Kidney epithelial cell (primary cell): Measurements from ENCODE around the gene SLC49A3. TPM values are rescaled to one million over a fixed set of nuclear protein-coding genes. Genes with fewer than 3 reads are reported as not detected.

Source experiments
- DNase-seq: peaks from one replicate; pipeline ENCODE4 v3.0.0-alpha.2; 2010; ENCODE audit warnings: low read depth
- H3K27me3 ChIP-seq: 2 replicates; pipeline ENCODE4 v1.6.0; 2011; ENCODE audit warnings: low read length; ENCODE audit not compliant: control insufficient read depth, insufficient read depth
- H3K36me3 ChIP-seq: 2 replicates; pipeline ENCODE4 v1.5.1; 2011; ENCODE audit warnings: low read length; ENCODE audit not compliant: control insufficient read depth, insufficient read depth
- H3K4me3 ChIP-seq: 2 replicates; pipeline ENCODE4 v1.5.1; 2011; ENCODE audit warnings: low read depth, mild to moderate bottlenecking, control low read depth, low read length
- total RNA-seq: library from RNA; depleted of rRNA; stranded (reverse); fragments of >200 nt; gene quantifications from 2 replicates; pipeline ENCODE4 v1.2.3, GENCODE V29; 2015
- TF ChIP-seq, protein P1 (sequence below): IDR thresholded peaks from 2 replicates; pipeline ENCODE4 v1.5.1; 2011; ENCODE audit warnings: mild to moderate bottlenecking, moderate library complexity, low read length, control low read depth, inconsistent platforms; ENCODE audit not compliant: insufficient read depth, poor library complexity, severe bottlenecking

SLC49A3 gene
- total RNA-seq, 1 donor from 2014 or later: 3.4 TPM

DNA sequence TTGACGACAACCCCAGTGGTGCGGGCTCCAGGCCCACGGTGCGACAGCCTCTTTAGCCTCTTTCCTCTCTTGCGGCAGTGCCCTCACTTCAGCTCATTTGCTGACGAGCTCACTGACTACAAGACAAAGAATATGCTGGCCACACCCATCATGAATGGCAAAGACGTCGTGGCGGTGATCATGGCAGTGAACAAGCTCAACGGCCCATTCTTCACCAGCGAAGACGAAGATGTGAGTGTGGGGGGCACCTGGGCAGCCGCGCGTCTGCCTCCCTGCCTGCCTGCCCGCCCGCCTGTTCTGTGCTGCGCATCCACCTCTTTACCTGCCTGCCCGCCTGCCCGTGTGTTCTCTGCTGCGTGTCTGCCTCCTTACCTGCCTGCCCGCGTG lies 54.4 kb downstream of the SLC49A3 start:
- H3K4me3 ChIP-seq: no peak overlapping the region
- TF ChIP-seq, protein P1, sequence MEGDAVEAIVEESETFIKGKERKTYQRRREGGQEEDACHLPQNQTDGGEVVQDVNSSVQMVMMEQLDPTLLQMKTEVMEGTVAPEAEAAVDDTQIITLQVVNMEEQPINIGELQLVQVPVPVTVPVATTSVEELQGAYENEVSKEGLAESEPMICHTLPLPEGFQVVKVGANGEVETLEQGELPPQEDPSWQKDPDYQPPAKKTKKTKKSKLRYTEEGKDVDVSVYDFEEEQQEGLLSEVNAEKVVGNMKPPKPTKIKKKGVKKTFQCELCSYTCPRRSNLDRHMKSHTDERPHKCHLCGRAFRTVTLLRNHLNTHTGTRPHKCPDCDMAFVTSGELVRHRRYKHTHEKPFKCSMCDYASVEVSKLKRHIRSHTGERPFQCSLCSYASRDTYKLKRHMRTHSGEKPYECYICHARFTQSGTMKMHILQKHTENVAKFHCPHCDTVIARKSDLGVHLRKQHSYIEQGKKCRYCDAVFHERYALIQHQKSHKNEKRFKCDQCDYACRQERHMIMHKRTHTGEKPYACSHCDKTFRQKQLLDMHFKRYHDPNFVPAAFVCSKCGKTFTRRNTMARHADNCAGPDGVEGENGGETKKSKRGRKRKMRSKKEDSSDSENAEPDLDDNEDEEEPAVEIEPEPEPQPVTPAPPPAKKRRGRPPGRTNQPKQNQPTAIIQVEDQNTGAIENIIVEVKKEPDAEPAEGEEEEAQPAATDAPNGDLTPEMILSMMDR: no peak
- H3K36me3 ChIP-seq: no peaks in the 10 kb centered on the region
- DNase-seq: no peak
- peaks cover 27% of the 10 kb centered on the region for H3K27me3 ChIP-seq

DNA sequence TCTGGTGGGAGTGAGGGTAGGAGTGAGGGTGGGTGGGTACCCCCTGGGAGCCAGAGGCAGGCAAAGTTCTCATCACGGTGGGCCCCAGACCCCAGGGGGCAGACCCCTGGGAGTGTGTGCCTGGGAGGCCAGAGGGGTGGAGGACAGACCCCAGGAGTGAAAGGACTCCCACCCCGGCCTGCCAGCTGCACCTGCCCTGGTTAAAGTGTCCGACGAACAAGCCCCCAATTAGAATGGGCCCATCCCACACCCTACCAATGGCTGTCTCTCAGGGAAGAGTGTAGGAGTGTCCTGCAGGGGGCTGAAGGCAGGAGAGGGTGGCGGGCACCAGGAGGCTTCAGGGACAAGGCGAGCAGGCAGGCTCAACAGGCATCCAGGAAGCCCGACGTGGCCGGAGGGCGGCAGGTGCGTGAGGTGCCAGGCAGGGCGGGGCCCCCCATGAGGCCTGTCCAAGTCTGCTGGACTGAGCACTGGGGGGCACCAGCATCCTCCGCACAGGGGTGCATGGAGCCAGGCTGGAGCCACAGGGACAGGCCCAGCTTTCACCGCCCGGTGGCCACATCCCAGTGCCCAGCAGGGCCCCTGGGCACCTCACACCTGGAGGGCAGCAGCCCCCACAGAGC lies 54.9 kb downstream of the SLC49A3 start:
- no peak for DNase-seq
- TF ChIP-seq, protein P1: no peak
- no peaks in the 10 kb centered on the region for H3K36me3 ChIP-seq
- H3K4me3 ChIP-seq: no peak overlapping the region
- H3K27me3 ChIP-seq: peaks cover 26% of the 10 kb centered on the region

DNA sequence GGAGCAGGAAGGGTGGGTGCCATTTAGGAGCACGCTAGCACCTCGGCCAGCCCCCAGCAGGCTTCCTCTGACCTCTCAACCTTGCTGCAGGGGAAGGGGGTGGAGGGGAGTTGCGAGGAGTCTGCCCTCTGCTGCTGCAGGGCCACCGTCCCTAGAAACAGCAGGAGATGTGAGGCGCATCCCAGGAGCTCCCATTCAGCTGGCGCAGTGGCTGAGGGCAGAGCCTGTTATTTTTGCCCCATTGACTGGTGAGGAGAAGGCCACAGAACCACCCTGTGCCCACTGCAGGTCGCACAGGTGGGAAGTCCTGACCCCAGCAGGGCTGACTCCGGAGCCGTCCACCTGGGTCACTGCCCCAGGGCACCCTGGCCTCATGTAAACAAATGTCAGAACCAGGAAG lies 55.5 kb downstream of the SLC49A3 start:
- no peak overlapping the region for H3K4me3 ChIP-seq
- TF ChIP-seq, protein P1: no peak
- H3K36me3 ChIP-seq: no peaks in the 10 kb centered on the region
- DNase-seq: no peak
- H3K27me3 ChIP-seq: peaks cover 23% of the 10 kb centered on the region

DNA sequence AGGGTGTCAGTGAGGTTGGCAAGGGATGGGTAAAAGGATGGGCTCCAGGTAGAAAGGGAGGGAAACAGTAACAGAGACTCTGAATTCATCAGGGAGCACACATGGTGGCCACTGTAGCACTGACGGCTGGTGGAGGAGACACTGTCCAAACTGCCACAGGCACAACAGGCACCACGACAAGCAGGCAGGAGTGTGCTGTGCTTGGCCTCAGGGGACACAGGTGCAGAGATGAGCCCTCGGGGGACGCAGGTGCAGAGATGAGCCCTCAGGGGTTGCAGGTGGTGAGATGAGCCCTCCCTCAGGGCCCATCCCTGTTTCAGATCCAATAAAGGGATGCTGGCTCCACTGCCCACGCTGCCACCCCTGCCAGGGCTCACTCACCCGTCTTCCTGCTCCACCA lies 56.0 kb downstream of the SLC49A3 start:
- DNase-seq: no peak
- peaks cover 23% of the 10 kb centered on the region for H3K27me3 ChIP-seq
- H3K4me3 ChIP-seq: no peak overlapping the region
- TF ChIP-seq, protein P1: no peak
- no peaks in the 10 kb centered on the region for H3K36me3 ChIP-seq

DNA sequence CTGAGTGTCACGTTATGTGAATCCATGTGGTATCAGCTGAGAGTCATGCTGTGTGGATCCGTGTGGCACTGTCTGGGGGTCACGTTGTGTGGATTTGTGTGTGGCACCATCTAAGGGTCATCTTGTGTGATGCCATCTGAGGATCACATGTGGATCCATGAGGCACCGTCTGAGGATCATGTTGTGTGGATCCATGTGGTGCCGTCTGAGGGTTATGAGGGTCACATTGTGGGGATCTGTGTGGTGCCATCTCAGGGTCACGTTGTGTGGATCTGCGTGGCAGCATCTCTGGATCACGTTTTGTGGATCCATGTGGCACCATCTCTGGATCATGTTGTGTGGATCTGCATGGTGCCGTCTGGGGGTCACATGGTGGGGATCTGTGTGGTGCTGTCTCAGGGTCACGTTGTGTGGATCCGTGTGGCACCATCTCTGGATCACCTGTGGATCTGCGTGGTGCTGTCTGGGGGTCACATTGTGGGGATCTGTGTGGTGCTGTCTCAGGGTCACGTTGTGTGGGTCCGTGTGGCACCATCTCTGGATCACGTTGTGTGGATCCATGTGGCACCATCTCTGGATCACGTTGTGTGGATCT lies 56.7 kb downstream of the SLC49A3 start:
- H3K36me3 ChIP-seq: no peaks in the 10 kb centered on the region
- no peak overlapping the region for H3K4me3 ChIP-seq
- peaks cover 17% of the 10 kb centered on the region for H3K27me3 ChIP-seq
- DNase-seq: no peak
- TF ChIP-seq, protein P1: no peak

Other genes with a start within 250 kb of the SLC49A3 start
- 10.9 and 16.4 TPM in 2 replicates for gene ZNF721, start 190.0 kb downstream of the SLC49A3 start, total RNA-seq
- 48.9 and 51.6 TPM in 2 replicates for gene PIGG, start 189.9 kb downstream of the SLC49A3 start, total RNA-seq
- gene TMEM271, start 112.9 kb downstream of the SLC49A3 start, total RNA-seq: not detected in 2 replicates
- 17.1 and 19.7 TPM in 2 replicates for gene PDE6B, start 63.6 kb downstream of the SLC49A3 start, total RNA-seq
- 116 and 182 TPM in 2 replicates for gene ATP5ME, start 14.9 kb downstream of the SLC49A3 start, total RNA-seq
- 7.8 and 7.9 TPM in 2 replicates for gene MYL5, start 14.6 kb downstream of the SLC49A3 start, total RNA-seq
- gene PCGF3, start 16.7 kb upstream of the SLC49A3 start, total RNA-seq: 49.6 and 58.5 TPM in 2 replicates
- 0.17 TPM in 1 of 2 replicates, not detected in the other for gene CPLX1, start 137.0 kb upstream of the SLC49A3 start, total RNA-seq
- 105 and 131 TPM in 2 replicates for gene GAK, start 243.2 kb upstream of the SLC49A3 start, total RNA-seq
- gene TMEM175, start 243.3 kb upstream of the SLC49A3 start, total RNA-seq: 16.0 and 20.5 TPM in 2 replicates